D721Med (cell line): ENCODE measurements around the gene THAP12.

Experiments used
- DNase-seq: peaks from one replicate; pipeline ENCODE4 v3.0.0; 2011; ENCODE audit warnings: low spot score; ENCODE audit not compliant: insufficient read length
- FAIRE-seq: peaks from 2 replicates; lab custom pipeline; 2011; peaks lifted over from hg19 to GRCh38; lab: Jason Lieb, UNC
- TF ChIP-seq, protein P1 (sequence below): IDR thresholded peaks from 2 replicates; pipeline ENCODE4 v1.5.1; 2012; ENCODE audit warnings: mild to moderate bottlenecking, control low read depth; ENCODE audit not compliant: insufficient read depth; ENCODE audit errors: missing control alignments

The THAP12 gene

DNA sequence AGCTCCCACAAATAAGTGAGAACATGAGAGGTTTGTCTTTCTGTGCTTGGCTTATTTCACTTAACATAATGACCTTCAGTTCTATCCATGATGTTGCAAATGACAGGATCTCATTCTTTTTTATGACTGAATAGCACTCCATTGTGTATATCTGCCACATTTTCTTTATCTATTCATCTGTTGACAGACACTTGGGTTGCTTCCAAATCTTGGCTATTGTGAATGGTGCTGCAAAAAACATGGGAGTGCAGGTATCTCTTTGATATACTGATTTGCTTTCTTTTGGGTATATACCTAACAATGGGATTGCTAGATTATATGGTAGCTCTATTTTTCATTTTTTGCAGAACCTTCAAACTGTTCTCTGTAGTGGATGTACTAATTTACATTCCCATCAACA, 13.5 kb upstream of the THAP12 start:
- FAIRE-seq (no peak), DNase-seq (no peak)
- TF ChIP-seq, protein P1, sequence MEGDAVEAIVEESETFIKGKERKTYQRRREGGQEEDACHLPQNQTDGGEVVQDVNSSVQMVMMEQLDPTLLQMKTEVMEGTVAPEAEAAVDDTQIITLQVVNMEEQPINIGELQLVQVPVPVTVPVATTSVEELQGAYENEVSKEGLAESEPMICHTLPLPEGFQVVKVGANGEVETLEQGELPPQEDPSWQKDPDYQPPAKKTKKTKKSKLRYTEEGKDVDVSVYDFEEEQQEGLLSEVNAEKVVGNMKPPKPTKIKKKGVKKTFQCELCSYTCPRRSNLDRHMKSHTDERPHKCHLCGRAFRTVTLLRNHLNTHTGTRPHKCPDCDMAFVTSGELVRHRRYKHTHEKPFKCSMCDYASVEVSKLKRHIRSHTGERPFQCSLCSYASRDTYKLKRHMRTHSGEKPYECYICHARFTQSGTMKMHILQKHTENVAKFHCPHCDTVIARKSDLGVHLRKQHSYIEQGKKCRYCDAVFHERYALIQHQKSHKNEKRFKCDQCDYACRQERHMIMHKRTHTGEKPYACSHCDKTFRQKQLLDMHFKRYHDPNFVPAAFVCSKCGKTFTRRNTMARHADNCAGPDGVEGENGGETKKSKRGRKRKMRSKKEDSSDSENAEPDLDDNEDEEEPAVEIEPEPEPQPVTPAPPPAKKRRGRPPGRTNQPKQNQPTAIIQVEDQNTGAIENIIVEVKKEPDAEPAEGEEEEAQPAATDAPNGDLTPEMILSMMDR, result no peak

DNA sequence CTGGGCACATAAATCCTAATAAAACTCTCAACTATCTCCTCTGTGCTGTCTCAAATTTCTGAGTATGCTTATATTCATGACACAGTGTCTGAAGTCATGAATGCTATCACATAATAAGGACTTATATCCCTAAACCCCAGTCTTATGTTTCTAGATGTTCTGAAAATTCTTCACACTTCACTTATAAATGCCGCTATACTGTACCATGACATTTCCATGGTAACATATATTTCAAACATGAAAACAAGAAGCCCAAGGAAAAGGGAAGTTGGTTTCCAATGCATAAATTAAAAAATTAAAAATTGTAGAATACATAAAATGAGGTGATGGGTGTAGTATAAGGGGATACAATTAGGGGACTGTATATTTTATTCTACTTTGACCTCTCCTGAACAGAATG, 11.9 kb upstream of the THAP12 start:
- FAIRE-seq (no peak), DNase-seq (no peak)
- TF ChIP-seq, protein P1, result no peak

DNA sequence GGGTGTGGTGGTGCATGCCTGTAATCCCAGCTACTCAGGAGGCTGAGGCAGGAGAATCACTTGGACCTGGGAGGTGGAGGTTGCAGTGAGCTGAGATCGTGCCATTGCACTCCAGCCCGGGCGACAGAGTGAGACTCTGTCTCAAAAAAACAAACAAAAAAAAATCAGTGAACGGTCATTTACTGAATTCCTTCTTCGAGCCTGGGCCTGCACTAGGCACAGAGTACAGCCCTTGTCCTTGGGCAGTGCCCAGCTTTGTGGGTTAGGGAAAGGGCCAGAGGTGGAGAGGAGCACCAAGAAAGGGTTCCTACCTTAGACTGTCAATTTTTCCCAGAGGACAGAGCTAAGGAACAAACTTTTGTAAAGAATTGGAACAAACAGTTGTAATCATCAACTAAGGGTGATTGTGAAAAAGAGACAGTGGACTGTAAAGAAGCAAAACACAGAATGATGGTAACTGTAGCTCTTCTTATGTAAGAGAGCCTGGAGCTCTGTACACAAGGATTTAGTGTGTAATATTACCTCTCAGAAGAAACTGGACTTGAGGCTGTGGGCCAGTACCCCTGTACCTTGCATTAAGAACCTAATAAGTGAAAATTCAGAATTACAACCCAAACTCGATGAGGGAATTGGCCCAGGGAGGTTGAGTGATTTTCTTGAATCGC, 11.0 kb upstream of the THAP12 start:
- TF ChIP-seq, protein P1, result no peak
- FAIRE-seq (no peak), DNase-seq (no peak)

DNA sequence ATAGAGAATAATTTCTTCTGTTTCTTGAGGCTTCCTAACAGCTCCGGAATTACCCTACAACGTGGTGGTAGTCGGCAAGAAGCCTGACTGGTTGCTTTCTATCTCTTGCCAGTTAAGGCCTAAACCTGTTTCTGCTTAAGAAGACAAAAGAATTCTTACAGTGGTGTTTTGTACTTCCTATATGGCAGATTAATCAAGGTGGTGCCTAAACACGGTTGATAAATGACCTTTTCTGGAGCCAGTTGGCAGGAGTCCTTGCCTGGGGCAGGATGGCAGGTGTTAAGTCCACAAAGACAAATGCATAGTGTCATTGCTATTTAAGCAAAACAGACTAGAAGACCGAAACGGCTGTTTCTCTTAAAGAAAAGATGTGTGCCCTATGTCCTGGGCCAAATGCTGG, 10.1 kb upstream of the THAP12 start:
- no peak for DNase-seq
- TF ChIP-seq, protein P1, result no peak
- FAIRE-seq, result no peak

DNA sequence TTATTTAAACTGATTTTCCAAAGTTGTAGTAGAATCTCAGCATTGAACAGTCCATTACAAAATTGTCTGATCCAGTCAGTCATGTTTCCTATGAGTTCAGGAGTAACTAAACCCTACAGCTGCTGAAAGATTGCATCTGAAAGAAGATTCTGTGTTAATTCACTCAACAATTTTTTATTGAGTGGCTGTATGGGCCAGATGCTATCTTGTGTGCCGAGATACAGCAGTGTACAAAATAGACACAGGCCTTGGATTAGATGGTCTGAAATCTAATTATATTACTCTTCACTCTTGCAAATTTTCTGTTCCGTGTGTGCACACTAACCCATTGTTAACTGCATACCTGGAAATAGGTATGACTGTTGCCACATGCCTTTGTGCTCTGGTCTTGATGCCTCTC, 7.5 kb upstream of the THAP12 start:
- FAIRE-seq (no peak), DNase-seq (no peak)
- TF ChIP-seq, protein P1, result no peak

DNA sequence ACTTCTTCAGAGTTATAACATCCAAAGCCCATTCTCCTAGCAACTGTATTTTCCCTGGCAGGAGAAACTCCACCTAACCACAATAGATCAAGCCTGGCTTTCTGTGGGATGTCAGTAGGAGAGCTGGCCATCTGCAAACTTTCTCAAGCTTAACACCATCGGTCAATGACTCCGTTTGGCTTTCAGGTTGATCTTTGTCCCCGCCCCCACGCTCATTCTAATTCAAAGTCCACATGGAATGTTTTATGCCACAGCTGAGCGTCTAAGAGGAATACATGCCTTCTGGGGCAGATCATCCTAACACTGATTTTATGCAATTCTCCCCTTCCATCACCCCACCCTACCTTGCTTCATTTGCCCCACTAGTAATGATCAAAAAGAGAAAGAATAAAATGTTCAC, 5.0 kb upstream of the THAP12 start:
- FAIRE-seq (no peak), DNase-seq (no peak)
- TF ChIP-seq, protein P1, result no peak

DNA sequence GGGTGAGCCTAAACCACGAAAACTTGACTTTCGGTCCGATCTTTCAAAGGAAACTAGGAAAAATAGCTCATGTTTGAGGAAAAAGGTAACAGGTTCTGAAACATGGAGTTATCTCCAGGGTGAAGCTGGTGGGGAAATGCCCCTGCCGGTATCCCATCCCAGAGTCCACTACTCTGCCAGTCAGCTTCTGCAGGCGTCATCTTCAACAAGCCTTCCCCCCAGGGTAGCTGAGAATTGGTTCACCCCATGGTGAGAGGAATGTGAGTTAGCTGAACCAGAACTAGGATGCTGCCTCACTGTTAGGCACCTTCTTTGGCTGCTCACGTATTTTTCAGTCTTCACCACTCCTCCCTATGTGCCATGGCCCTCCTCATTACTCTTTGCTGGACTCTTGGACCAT, 1.3 kb upstream of the THAP12 start:
- DNase-seq (no peak), FAIRE-seq (no peak)
- TF ChIP-seq, protein P1, result no peak
